NOMO-1 (cell line): ENCODE results near the gene RBM19.

Experiments used
- DNase-seq, 2 experiments: peaks; one replicate each; lab custom pipeline; 2025; ENCODE audit not compliant: unreplicated experiment in 2 of 2; lab: John Stamatoyannopoulos, UW

Gene RBM19

DNA sequence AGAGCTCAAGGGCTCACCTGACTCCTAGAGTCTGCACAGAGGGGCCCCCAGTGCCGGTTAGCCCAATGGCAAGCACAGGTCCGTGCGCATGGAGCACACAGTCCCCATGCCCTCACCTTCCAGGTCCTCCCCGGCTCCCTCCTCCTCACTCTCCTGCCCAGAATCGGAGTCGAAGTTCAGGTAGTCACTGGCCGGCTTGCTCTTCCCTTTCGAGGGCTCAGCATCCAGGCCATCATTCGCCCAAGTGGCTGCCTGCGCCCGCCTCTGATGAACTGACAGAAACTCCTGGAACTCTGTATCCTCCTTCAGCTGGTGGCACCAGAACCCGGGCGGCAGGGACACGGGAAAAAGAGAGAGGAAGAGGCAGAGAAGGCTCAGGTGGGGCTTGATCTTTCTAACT is 7.0 kb downstream of the RBM19 start:
- DNase-seq: no peak

DNA sequence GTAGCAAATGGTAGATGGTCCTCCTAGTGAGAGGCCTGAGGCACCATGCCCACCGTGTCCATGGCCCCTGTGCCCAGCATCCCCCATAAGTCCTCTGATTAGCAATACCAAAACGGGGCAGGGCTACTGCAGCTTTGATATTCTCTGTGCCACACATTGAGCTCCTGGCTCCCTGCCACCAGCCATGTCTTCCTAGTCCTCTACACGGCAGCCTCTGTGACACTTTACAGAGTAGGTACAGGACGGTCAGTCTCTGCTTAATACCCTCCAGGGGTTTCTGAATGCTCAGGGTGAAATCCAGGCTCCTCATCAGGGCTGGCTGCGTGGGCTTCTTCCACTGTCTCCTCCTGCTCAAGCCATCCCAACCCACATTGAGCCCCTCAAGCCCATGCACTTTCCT is 8.0 kb downstream of the RBM19 start:
- DNase-seq: no peak

DNA sequence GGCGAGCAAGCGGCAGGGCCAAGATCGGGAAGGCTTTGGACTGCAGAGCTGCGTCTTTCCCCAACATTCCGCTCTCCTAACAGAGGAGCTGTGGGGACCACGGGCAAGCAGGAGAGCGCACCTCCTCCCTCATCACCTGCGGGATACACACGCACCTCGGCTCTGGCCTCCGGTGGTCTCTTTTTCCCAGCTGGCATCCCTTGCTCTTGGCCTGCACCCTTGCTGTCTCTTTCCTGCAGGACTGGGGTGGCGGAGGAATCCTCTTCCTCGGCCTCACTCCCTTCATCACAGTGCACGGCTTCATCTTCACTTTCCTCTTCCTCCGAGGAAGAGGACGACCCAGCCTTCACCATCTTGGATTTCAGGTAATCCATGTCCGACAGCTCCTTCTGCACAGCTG is 8.5 kb downstream of the RBM19 start:
- no peak for DNase-seq

DNA sequence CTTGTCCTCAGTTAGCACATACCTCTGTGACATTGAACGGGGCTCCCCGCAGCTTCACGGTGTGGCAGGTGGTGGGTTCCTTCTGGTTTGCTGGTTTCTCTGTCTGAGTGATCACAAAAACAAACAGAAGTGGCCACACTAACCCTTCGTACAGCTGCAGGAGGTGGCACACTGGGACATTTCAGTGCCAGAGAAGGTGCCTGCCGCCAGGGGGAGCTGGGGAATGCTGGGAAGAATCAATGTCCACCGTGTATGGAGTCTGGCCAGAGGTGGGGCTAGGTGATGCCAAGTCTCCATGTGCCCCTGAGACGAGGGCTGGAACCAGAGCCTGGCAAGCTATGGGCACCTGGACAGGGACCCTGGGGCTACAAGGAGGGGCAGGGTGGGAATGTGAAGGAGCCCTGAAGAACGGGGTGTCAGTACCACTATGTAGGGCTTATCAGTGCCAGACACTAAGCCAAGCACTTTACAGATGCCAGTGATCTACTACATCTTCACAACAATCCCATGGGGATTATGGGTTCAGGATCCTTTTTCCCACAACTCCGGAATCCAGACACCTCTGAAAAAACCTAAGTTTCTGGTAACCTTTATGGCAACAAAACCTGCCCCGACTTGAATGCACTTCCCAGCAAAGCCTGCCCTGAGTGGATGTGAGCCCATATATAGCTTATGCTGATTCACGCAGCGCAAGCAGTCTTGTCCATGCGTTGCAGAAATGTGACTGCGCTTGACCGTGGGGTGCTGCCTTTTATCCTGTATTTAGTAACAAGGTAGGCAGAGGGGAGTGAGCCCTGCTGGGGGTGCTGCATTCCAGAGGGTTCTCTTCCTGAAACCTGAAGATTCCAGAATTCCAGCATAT is 10.8 kb downstream of the RBM19 start:
- DNase-seq: no peak

DNA sequence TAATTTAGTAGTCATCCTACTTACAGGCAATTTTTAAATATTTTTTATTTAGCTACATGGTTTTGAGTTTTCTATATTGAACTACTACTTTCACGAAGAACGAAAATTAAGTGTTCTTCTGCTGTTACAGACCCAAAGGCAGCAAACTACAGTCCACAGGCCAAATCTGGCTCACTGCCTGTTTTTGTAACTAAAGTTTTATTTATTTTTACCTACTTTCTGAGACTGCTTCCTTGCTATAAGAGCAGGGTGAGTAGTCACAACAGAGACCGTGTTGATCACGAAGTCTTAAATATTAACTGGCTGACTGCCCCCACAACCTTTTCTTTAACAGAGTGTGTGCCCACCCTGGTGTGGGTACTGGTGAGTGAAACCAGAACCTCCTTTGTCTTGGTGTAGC is 11.6 kb downstream of the RBM19 start:
- no peak for DNase-seq

DNA sequence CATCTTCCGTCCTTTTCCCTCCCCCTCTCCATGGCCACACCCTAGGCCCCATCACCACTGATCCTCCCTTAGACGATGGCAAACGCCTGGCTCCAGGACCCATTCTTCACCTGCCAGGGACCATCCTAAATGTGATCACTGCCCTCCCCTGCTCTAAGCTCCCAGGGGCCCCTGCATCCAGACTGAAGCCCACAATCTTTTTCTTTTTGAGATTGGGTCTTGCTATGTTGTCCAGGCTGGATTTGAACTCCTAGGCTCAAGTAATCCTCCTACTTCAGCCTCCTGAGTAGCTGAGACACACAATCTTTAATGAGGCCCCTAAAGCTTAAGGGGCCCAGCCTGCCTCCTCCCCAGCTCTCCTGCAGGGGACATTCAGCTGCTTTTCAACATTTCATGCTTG is 15.3 kb downstream of the RBM19 start:
- no peak for DNase-seq

DNA sequence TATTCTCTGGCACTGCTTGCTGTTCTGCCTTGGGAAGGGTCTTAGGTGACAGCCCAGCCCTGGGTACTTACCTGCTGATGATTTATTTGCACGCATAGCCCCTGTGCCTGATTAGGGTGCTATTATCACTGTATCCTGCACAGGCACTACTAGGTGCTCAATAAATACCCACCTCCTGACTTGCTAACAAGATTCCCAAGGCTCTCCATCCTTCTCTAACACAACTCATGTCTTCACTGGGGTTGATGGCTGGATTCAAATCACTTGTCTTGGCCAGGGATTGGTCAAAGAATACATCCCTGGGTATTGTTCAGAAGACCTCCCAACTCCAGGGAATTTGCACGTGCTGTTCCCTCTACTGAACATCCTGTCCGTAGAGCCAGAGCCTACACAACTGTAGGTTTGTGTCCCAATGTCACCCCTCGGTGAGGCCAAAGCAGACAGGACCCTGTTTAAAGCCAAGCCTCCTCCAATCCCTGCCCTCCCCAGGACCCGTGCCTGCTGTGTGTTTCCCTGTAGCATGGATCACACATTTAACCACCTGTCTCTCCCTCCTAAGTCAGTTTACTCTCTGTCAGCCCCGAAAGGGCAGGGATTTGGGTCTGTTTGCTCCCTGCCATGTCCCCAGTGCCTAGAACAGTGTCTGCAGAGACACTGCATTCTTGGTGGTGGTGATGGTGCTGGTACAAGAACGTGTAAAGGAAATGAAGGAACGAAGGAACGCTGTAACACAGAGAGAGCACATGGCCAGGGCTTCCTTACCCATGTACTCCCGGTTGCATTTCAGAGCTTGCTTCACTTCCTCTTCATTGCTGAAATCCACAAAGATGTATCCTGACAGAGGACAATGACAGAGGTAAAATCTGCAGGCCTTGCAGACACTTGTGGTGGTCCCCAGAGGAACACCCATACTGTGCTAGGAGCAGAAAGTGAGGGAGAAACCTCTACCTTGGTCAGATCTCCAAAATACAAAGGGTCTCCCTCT is 16.5 kb downstream of the RBM19 start:
- DNase-seq: no peak

DNA sequence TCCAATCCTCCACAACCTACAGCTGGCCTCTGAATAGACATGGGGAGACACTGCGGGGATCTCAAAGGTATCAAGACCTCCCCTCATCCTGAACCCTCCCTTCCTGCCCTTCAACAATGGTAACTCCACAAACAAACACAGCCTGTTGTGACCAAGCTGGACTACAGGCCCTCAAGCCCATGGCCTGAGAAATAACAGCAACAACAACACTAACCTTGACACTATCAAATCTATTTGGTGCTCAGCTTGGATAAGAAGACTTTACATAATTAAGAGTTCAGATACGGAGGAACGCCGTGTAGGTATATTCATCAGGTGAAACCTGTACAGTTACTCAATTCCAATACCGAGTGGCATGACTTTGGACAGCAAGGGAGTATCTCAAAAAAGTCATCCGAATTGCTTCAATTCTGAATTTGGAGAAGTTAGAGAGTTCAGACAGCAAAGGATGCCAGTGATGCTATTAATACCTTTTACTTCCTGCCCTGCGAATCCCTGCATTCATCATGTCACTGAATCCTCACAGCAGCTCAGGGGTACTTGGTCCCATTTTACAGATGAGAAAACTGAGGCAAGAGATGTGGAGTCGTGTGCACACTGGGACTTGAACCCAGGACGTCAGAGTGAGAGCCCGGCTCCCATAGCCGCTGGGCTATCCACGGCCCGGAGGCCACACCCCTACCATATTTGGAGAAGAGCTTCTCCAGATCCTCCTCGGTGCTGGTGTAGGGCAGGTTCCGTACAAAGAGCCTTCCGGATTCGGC is 17.8 kb downstream of the RBM19 start:
- DNase-seq: no peak

DNA sequence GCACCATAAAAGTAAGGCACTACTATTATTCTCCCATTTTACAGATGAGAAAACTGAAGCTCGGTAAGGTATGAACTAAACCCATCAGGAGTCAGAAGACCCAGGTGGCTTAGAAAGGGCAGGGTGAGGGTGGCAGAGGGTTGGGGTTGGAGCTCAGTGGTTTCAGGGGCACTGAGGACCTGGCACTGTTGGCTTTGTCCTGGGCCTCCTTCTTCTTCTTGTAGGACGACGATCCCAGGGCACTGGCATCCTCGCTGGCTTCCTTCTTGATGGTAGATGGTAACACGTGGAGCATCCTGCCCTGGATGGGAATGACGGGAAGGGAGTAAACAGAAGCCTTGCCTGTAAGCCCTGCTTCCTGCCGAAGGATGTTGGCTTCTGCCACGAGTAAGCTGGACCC is 19.9 kb downstream of the RBM19 start:
- DNase-seq: no peak

DNA sequence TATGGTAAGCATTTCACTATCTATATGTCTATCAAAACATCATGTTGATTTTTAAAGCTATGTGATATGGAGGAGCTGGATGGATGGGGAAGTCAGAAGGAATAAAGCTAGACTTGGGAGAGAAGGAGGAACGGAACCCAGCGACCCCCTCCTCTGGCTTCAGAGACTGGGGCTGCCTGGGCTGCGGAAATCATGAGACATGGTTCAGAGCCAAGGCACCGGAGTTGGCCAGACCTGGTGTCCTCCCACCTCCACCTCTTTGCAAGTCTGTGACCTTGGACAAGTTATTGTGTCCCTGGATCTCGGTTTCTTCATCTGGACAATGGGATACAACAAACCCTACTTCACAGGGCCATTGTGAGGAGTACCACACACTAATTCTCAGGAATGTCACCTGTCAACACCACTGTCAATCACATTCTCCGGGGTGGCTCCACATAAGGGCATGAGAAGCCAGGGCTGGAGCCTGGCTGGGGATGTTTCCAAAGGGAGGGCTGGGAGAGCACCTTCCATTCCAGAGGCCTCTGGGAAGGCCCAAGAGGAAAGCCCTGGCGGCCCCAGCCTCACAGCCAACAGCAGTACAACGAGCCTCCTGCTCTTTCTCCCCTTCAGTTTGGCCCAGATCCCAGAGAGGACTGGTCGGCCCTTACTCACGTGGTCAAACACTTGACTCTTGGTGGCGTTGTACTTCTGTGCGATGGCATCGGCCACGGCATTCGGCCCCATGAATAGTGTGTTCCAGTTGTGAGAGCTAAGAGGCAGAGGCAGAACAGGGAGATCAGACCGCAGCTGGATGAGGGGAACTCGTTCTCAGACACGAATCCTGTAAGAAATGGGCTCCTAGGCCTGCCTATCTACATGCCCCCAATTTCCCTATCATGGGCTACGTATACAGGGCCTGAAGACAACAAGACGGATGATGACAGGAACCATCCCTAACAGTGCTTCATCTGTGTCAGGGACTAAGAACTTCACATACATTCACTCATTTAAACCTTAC is 20.7 kb downstream of the RBM19 start:
- DNase-seq: no peak

DNA sequence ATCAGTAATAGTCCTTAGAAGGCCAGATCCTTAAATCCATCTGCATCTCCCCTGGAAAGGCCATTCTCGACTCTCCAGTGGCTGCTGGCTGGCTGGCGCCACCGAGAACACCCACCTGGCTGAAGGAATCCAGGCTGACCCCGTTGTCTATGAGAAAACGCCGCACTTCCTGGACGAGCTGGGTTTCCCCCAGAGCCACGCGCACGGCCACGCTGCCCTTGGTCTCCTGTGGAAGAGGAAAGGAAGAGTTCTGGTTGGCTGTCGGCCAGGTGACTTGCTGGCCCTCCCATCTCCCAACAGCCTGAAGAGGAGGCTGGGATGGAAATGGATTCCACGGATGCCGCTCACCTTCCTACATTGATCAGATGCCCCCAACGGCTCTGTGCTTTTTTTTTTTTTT is 23.9 kb downstream of the RBM19 start:
- no peak for DNase-seq

DNA sequence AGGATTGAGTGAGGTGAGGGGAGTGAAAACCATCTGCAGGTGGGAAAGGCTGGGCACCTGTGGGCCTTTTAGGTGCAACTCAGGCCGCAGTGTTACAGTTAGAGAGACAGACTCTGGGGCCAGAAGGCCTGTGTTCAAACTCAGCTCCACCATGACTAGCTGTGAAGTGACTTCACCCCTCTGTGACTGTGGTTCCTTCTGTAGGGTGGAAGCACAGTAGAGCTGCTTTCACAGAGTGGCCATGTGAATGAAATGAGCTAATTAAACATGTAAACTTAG is 25.0 kb downstream of the RBM19 start:
- DNase-seq: no peak

DNA sequence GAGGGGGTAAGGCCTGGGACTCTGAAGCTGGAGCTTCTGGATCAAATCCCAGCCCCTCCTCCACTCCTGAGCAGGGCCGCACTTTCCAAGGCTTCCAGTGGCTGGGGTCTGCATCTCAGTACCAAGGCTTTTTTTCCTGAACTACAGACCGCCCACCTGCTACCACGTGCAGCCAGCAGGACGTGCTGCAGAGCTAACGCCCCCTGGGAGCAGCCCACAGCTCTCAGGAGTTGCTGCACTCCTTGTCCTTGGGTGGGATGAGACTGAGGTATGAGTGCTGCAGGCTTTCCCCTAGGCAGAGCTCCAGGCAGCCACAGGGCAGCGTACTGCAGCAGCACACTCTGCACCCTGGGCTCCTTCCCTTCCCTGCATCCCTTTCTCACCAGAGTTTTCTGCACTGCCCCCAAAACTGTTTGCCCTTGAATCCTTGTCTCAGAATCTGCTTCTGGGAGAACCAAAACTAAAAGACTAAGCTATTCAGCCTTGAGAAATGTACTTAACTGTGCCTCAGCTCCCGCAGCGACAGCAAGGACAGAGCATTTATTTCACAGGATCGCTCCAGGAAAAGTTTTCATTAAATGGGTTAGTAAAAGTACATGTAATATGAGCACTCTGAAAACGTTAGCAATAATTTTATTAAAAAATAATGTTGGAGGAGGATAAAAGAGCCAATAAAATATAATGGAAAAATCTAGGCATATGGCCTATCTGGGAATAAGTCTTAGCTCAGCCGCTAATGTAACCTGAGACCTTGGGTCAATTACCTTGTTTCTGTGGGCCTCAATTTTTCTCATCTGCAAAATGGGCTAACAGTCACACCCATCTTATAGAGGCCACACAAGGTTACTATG is 25.5 kb downstream of the RBM19 start:
- DNase-seq: no peak

DNA sequence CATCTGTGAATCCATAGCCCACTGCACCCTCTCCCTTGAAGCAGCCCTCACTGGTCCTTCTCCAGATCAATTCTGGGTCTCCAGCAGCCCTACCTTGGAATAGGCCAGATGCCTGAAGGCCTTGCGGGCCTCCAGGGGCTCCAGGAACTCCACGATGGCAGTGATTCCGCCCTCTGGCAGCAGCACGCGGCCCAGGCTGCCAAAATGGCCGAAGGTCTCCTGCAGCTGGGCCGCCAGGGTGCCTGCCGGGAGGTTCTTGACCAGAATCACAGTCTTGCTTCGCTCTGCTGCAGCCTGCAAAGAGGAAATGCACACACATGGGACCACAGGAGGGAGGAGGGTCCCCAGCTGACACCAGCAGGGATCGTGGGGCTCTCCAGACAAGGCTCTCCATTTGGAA is 26.3 kb downstream of the RBM19 start:
- DNase-seq: no peak

DNA sequence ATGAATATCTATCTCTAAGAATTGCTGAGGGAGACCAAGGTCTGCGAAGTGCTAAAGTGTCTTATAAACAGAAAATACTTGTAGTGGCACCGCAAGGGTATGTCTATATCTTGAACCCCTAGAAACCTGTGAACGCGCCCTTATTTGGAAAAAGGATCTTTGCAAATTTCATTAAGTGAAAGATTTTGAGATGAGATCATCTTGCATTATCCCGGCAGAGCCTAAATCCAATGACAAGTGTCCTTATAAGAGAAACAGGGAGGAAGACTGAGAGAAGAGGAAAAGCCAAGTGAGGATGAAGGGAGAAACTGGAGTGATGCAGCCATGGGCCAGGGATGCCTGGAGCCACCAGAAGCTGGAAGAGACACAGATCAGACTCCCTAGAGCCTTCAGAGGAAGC is 27.7 kb downstream of the RBM19 start:
- no peak for DNase-seq

DNA sequence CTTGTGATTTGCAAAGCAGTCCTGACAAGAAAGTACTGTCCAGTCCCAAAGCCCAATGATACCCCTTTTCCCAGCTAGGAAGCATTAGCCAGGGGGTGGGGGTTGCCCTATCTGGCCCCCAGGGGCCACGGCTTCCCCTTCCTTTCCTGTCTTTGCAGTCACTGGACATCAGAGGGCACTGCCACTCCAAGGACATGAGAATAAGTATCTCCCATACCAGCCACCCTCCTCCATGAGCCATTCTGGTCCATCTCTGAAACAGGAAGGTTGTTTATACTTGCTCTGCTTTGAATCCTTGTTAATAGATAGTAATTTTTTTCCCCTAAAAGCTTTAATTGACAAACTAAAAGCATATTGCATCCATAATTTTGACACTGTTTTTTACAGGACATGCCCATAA is 29.7 kb downstream of the RBM19 start:
- DNase-seq: no peak

DNA sequence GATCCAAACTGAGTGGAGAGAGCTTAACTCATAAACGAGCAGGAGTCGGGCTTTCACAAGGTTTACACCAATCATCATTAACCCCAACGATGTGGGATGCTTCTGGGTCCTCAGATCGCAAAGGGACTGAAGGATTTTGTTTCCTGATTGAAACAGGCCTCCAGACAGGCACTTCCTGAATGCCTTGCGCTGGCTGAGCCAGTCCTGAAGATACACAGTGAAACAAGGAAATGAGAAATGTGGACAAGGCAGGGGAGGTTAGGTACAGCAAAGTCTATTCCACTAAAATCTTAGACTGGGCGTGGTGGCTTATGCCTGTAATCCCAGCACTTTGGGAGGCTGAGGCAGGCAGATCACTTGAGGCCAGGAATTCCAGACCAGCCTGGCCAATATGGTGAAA is 30.7 kb downstream of the RBM19 start:
- no peak for DNase-seq

DNA sequence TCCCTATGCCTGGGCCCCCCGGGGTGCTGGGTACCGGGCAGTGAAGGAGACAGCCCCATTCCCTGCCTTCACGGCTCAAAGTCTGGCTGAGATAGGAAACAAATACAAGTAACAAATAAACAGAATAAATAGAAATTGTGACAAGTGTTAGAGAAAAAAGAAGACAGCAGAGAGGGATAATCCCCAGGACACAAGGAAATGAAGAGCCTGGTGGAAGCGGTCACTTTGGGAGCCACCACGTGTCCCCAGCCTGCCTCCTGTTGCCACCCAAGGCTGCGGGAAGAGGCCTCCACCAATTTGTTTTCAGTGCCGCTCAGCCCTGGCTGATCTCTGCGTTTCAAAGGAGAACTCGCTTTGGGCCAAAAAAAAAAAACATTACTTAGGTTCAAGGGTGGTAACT is 31.2 kb downstream of the RBM19 start:
- DNase-seq: no peak
